Tibial nerve (tissue), 4 donors: ENCODE results near the gene SIPA1L3. TPM values are rescaled to one million over a fixed set of nuclear protein-coding genes. Genes with fewer than 3 reads are reported as not detected.
A peak's percentile ranks its signal among the peaks of the same experiment; 100 is the strongest.

Experiments
- DNase-seq, 2 donors: peaks; one replicate each; pipeline ENCODE4 v3.0.0-alpha.2; 2019; ENCODE audit warnings: low spot score in 2 of 2
- H3K27ac ChIP-seq, 4 donors: fragments of 200-600 bp; sonication (generic) in 3 of 4; one replicate each; pipeline ENCODE4 v1.5.1; 2017 to 2019; ENCODE audit warnings: mild to moderate bottlenecking in 1 of 4
- H3K27me3 ChIP-seq, 2 donors: fragments of 200-600 bp; sonication (generic) in 1 of 2; one replicate each; pipeline versions ENCODE4 v1.5.1 to v1.6.0; 2017 to 2019
- H3K36me3 ChIP-seq, 3 donors: fragments of 200-600 bp; sonication (generic); one replicate each; pipeline ENCODE4 v1.5.1; 2018 to 2019
- H3K4me1 ChIP-seq, 4 donors: fragments of 200-600 bp; sonication (generic) in 3 of 4; one replicate each; pipeline ENCODE4 v1.5.1; 2017 to 2019
- H3K4me3 ChIP-seq, 4 donors: fragments of 200-600 bp; sonication (generic) in 3 of 4; one replicate each; pipeline ENCODE4 v1.5.1; 2017 to 2019; ENCODE audit warnings: mild to moderate bottlenecking in 1 of 4, moderate library complexity in 1 of 4
- H3K9me3 ChIP-seq, 4 donors: fragments of 200-600 bp; sonication (generic) in 3 of 4; one replicate each; pipeline ENCODE4 v1.5.1; 2017 to 2019
- EP300 ChIP-seq, 2 donors: sonication (generic); formaldehyde crosslinking; IDR thresholded peaks; one replicate each; pipeline ENCODE4 v1.6.1; 2017; ENCODE audit warnings: antibody characterized with exemption in 2 of 2, mild to moderate bottlenecking in 1 of 2
- POLR2A ChIP-seq, 2 donors: fragments of 450-650 bp; IDR thresholded peaks; one replicate each; pipeline ENCODE4 v1.6.1; 2017; ENCODE audit warnings: antibody characterized with exemption in 2 of 2, mild to moderate bottlenecking in 2 of 2, moderate library complexity in 2 of 2
- WGBS, 2 donors: methylation state at CpG; one replicate each; pipeline ENCODE4 v1.1.5; 2018; 5-methylcytosine and 5-hydroxymethylcytosine counted together
- total RNA-seq, 4 donors: library from RNA; depleted of rRNA; stranded (reverse); fragments of >200 nt; gene quantifications; one replicate each; pipeline ENCODE4 v1.1.0, GENCODE V29; 2016
- TF ChIP-seq, protein P1 (sequence below), 5 experiments: fragments of 200-600 bp in 3 of 5; fragments of 450-650 bp in 2 of 5; sonication (generic) in 3 of 5; IDR thresholded peaks; one replicate each; pipeline ENCODE4 v1.5.1; 2016 to 2019; ENCODE audit warnings: antibody characterized with exemption in 5 of 5, mild to moderate bottlenecking in 3 of 5, moderate library complexity in 2 of 5

The SIPA1L3 gene
- total RNA-seq, 4 donors from 2014 or later = 8.3 to 43.9 (median 17.0) TPM

DNA sequence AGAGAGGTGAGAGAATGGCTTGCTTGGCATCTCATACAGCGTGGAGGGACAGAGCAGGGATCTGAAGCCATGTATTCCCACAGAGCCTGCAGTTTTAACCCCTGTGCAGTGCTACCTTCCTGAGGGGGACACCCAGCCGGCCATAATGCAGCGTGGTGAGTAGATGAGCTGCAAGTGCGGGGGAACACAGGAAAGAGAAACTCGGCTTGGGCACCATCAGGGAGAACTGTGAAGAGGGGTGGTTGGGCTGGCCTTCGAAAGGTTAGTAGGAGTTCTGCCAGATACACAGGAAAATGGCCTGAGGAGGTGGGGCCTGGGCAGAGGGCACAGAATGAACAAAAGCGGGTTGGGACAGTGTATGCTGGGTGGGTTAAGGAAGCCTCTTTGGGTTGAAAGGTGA is 88.3 kb downstream of the SIPA1L3 start:
- H3K27ac ChIP-seq = no peak overlapping the region
- H3K9me3 ChIP-seq = no peaks in the 10 kb centered on the region
- TF ChIP-seq, protein P1, sequence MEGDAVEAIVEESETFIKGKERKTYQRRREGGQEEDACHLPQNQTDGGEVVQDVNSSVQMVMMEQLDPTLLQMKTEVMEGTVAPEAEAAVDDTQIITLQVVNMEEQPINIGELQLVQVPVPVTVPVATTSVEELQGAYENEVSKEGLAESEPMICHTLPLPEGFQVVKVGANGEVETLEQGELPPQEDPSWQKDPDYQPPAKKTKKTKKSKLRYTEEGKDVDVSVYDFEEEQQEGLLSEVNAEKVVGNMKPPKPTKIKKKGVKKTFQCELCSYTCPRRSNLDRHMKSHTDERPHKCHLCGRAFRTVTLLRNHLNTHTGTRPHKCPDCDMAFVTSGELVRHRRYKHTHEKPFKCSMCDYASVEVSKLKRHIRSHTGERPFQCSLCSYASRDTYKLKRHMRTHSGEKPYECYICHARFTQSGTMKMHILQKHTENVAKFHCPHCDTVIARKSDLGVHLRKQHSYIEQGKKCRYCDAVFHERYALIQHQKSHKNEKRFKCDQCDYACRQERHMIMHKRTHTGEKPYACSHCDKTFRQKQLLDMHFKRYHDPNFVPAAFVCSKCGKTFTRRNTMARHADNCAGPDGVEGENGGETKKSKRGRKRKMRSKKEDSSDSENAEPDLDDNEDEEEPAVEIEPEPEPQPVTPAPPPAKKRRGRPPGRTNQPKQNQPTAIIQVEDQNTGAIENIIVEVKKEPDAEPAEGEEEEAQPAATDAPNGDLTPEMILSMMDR (IDR thresholded peaks at IDR 0.05) = no peak
- no peak for TF ChIP-seq EP300 (IDR thresholded peaks at IDR 0.05)
- no peak for TF ChIP-seq POLR2A (IDR thresholded peaks at IDR 0.05)
- peaks cover 0 to 32% (median 3%) of the 10 kb centered on the region in 4 donors for H3K4me1 ChIP-seq
- peaks cover 0 to 15% (median 0%) of the 10 kb centered on the region in 3 donors for H3K36me3 ChIP-seq
- H3K4me3 ChIP-seq = no peak overlapping the region
- no peak for DNase-seq
- 93% methylated on average over 7 of the region's 7 CpGs for WGBS, 2 donors
- no peaks in the 10 kb centered on the region for H3K27me3 ChIP-seq

DNA sequence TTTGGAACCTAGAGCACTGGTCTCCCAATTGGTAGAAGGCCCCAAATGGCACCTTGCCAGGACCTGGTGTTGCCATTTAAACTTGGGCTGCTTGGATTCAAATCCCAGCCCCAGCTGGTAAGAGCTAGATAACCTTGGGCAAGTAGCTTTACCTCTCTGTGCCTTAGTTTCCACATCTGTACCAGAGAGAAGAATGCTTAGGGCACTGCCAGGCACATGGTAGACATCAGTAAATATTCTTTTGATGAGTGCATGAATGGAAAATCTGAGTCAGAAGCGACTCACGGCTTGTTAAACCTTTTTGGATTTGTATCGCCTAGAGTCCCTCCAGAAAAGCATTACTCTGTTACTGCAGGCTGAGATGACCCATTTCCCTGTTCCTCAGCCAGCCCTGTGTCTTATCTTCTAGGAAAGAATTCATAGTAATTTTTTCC is 90.9 kb downstream of the SIPA1L3 start:
- Histone ChIP-seq H3K27ac (peak overlapping the region in 2 of 4 donors; percentile 46 to 47), H3K27me3 (no peaks in the 10 kb centered on the region), H3K9me3 (no peaks in the 10 kb centered on the region), H3K4me1 (peaks cover 0 to 21% (median 5%) of the 10 kb centered on the region in 4 donors), H3K36me3 (peaks cover 0 to 15% (median 0%) of the 10 kb centered on the region in 3 donors), H3K4me3 (no peak overlapping the region)
- TF ChIP-seq, protein P1 (IDR thresholded peaks at IDR 0.05) = no peak
- TF ChIP-seq EP300 (IDR thresholded peaks at IDR 0.05) = peak in 1 of 2 donors; percentile 38
- no peak for DNase-seq
- 51 to 59% methylated on average over 3 of the region's 3 CpGs for WGBS, 2 donors

DNA sequence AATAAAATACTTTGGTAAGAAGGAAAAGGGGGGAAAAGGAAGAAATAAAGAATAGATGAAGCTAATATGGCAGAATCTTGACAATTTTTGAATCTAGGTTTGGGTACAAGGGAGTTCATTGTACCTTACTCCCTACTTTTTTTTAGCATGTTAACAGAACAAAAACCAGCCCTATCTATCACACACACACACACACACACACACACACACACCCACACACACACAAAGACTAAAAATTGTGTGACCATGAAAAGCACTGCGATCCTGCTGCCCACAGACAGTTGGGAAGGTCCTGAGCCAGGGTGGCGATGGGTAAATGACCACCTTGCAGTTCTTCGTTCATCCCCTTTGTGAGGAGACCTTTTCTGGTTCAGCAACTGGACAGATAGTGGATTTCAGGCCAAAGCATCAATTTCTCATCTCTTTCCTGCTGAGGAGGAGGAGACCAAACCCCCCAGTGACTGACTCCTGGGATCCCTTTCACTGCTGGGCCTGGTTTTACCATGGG is 91.8 kb downstream of the SIPA1L3 start:
- Histone ChIP-seq H3K4me3 (no peak overlapping the region), H3K4me1 (peaks cover 0 to 30% (median 10%) of the 10 kb centered on the region in 4 donors), H3K36me3 (peaks cover 0 to 15% (median 0%) of the 10 kb centered on the region in 3 donors), H3K9me3 (no peaks in the 10 kb centered on the region), H3K27me3 (no peaks in the 10 kb centered on the region), H3K27ac (peak overlapping the region in 2 of 4 donors; percentile 78 to 81)
- TF ChIP-seq, protein P1 (IDR thresholded peaks at IDR 0.05) = no peak
- no peak for TF ChIP-seq POLR2A (IDR thresholded peaks at IDR 0.05)
- TF ChIP-seq EP300 (IDR thresholded peaks at IDR 0.05) = no peak
- DNase-seq = no peak
- 70 to 74% methylated on average over 3 of the region's 3 CpGs for WGBS, 2 donors

DNA sequence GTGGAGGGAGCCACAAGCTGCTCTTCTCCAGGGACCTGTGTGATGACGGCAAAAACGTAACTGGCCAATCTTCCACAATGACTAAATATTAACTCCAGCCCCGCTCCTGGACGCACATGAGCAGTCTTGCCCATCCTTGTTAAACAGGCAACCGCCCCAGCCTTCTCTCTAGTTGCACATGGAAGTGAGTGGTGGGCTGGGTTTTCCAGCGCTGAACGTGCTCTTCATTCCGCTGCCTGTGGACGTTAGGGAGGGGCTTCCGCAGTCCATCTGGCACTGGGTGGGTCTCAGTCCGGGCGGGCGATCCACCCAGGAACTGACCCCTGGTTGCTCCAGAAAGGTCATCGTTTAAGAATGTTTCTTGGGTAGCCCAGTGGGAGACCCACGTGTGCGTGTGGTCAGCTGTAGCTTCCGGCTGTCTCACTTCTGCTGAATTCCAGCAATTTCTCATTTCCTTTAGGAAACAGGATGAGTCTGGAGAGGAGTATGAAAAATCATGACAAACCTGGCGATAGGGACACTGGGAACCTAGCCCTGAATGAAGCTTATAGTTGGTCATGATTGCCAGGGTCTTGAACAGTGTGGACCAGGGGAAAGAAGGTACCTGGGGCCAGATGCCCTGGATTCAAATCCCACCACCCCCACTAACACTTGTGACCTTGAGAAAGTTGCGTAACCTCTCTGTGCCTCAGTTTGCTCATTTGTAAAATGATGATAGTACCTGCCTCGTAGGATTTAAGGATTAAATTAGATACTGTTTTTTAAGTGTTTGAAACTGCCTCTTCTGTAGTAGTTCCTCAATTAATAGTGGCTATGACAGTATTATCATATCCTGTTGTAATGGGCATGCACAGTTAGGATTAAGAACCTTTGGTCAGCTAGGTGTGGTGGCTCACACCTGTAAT is 92.6 kb downstream of the SIPA1L3 start:
- Histone ChIP-seq H3K4me3 (peak overlapping the region in 1 of 4 donors; percentile 25), H3K9me3 (no peaks in the 10 kb centered on the region), H3K27ac (peak overlapping the region in 3 of 4 donors; percentile 7 to 81 (median 78)), H3K36me3 (peaks cover 0 to 11% (median 0%) of the 10 kb centered on the region in 3 donors), H3K4me1 (peaks cover 0 to 36% (median 12%) of the 10 kb centered on the region in 4 donors), H3K27me3 (no peaks in the 10 kb centered on the region)
- peak; percentile 43 to 44 for DNase-seq
- TF ChIP-seq EP300 (IDR thresholded peaks at IDR 0.05) (peak in 1 of 2 donors; percentile 72), POLR2A (IDR thresholded peaks at IDR 0.05) (no peak)
- TF ChIP-seq, protein P1 (IDR thresholded peaks at IDR 0.05) = no peak
- 34 to 47% methylated on average over 14 to 20 of the region's 20 CpGs for WGBS, 2 donors
